Esophagus squamous epithelium (tissue), 5 donors: ENCODE data around the gene GPD1. TPM values are rescaled to one million over a fixed set of nuclear protein-coding genes. Genes with fewer than 3 reads are reported as not detected.

Source experiments
- DNase-seq: peaks from one replicate; lab custom pipeline; 2025; lab: John Stamatoyannopoulos, UW
- H3K27ac ChIP-seq, 4 donors: fragments of 200-600 bp; sonication (generic); one replicate each; pipeline ENCODE4 v1.5.1; 2016 to 2019; ENCODE audit warnings: mild to moderate bottlenecking in 1 of 4
- H3K27me3 ChIP-seq, 4 donors: fragments of 200-600 bp; sonication (generic); 1 replicate in 3 of 4; 2 replicates in 1 of 4; pipeline versions ENCODE4 v1.5.1 to v1.6.0; 2017 to 2021; ENCODE audit warnings: antibody characterized with exemption in 1 of 4
- H3K36me3 ChIP-seq, 3 donors: fragments of 200-600 bp; sonication (generic); one replicate each; pipeline ENCODE4 v1.5.1; 2016 to 2019
- H3K4me1 ChIP-seq, 3 donors: fragments of 200-600 bp; sonication (generic); one replicate each; pipeline ENCODE4 v1.5.1; 2017 to 2019
- H3K4me3 ChIP-seq, 4 donors: fragments of 200-600 bp; sonication (generic); 1 replicate in 3 of 4; 2 replicates in 1 of 4; pipeline ENCODE4 v1.5.1; 2016 to 2019; ENCODE audit warnings: mild to moderate bottlenecking in 2 of 4, moderate library complexity in 1 of 4
- H3K9me3 ChIP-seq, 3 donors: fragments of 200-600 bp; sonication (generic); one replicate each; pipeline ENCODE4 v1.5.1; 2016 to 2019
- POLR2A ChIP-seq, 4 donors: fragments of 450-650 bp; IDR thresholded peaks; one replicate each; pipeline ENCODE4 v1.6.1; 2017; ENCODE audit warnings: antibody characterized with exemption in 4 of 4, mild to moderate bottlenecking in 4 of 4, moderate library complexity in 3 of 4
- WGBS, 2 donors: methylation state at CpG; one replicate each; pipeline ENCODE4 v1.1.5; 2018; 5-methylcytosine and 5-hydroxymethylcytosine counted together
- intact Hi-C: fragments of 100-400 bp; cut with DNase I; formaldehyde crosslinking; loops from one replicate; pipeline ENCODE4 v1.15.0; 2022
- total RNA-seq, 4 donors: library from RNA; depleted of rRNA; stranded (reverse); fragments of >200 nt; gene quantifications; one replicate each; pipeline ENCODE4 v1.1.0, GENCODE V29; 2016
- TF ChIP-seq, protein P1 (sequence below), 6 experiments: fragments of 450-650 bp in 4 of 6; fragments of 200-600 bp in 2 of 6; sonication (generic) in 2 of 6; IDR thresholded peaks; one replicate each; pipeline ENCODE4 v1.5.1; 2016 to 2019; ENCODE audit warnings: antibody characterized with exemption in 6 of 6, mild to moderate bottlenecking in 4 of 6, moderate library complexity in 4 of 6
- donor health status: DM: yes; HTN: yes; CAD: no.

GPD1 gene
- total RNA-seq, 4 donors from 2014 or later: 0.38 to 0.53 (median 0.44) TPM; not detected in 1

DNA sequence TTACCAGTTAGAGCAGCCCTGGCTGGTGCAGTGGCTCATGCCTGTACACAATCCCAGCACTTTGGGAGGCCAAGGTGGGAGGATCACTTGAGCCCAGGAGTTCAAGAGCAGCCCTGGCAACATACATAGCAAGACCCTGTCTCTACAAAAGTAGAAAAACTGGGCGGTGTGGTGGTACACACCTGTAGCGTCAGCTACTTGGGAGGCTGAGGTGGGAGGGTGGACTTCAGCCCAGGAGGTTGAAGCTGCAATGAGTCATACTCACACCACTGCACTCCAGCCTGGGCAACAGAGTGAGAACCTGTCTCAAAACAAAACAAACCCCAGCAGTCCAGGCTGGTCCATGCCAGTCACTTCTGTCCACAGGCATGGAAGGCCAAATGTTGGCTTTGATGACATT is 15.6 kb downstream of the GPD1 start:
- WGBS, 2 donors: 100% methylated on average over 2 of the region's 2 CpGs
- Histone ChIP-seq H3K36me3 (peaks cover 0 to 86% (median 4%) of the 10 kb centered on the region in 3 donors), H3K27me3 (no peaks in the 10 kb centered on the region), H3K4me3 (no peak overlapping the region), H3K4me1 (peaks cover 0 to 30% (median 5%) of the 10 kb centered on the region in 3 donors), H3K27ac (no peak overlapping the region), H3K9me3 (no peaks in the 10 kb centered on the region)
- intact Hi-C loops: no loop called here
- TF ChIP-seq, protein P1, sequence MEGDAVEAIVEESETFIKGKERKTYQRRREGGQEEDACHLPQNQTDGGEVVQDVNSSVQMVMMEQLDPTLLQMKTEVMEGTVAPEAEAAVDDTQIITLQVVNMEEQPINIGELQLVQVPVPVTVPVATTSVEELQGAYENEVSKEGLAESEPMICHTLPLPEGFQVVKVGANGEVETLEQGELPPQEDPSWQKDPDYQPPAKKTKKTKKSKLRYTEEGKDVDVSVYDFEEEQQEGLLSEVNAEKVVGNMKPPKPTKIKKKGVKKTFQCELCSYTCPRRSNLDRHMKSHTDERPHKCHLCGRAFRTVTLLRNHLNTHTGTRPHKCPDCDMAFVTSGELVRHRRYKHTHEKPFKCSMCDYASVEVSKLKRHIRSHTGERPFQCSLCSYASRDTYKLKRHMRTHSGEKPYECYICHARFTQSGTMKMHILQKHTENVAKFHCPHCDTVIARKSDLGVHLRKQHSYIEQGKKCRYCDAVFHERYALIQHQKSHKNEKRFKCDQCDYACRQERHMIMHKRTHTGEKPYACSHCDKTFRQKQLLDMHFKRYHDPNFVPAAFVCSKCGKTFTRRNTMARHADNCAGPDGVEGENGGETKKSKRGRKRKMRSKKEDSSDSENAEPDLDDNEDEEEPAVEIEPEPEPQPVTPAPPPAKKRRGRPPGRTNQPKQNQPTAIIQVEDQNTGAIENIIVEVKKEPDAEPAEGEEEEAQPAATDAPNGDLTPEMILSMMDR (IDR thresholded peaks at IDR 0.05): no peak
- TF ChIP-seq POLR2A (IDR thresholded peaks at IDR 0.05): no peak
- no peak for DNase-seq

DNA sequence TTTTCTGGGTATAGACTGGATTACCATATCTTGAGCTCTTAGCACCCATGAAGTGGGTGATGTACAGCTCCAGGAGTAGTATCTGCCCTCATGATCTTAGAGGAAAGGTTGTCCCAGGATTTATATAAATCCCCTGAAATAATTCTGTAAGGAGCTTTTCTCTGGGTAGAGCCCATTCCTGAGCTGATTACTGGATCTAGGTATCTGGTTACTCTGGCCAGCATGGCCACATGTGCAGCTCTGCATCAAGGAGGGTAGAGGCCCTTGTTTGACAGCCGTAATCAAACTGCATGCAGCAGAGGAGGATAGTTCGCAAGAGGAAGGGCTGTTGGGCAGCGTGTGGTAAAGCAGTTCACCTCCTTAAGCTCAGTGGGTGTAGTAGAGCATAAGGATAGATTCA is 16.7 kb downstream of the GPD1 start:
- Histone ChIP-seq H3K4me1 (peaks cover 0 to 26% (median 4%) of the 10 kb centered on the region in 3 donors), H3K36me3 (peaks cover 0 to 90% (median 4%) of the 10 kb centered on the region in 3 donors), H3K4me3 (no peak overlapping the region), H3K9me3 (no peaks in the 10 kb centered on the region), H3K27me3 (no peaks in the 10 kb centered on the region), H3K27ac (no peak overlapping the region)
- TF ChIP-seq, protein P1 (IDR thresholded peaks at IDR 0.05): no peak
- no peak for TF ChIP-seq POLR2A (IDR thresholded peaks at IDR 0.05)
- WGBS, 2 donors: 85 to 93% methylated on average over 3 of the region's 3 CpGs
- intact Hi-C loops: no loop called here
- DNase-seq: no peak

DNA sequence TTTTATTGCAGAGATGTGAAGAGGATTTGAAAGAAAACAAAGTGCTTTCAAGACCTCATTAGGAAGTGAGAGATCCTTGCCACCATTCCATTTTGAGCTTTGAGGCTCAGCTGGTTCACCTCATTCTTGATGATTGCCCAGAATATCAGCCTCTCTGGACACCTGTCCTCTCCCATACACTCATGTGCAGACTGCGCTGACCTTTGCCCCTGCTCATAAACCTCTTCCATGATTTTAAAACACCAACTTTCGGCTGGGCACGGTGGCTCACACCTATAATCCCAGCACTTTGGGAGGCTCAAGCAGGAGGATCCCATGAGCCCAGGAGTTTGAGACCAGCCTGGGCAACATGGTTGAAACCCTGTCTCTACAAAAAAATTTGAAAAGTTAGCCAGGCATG is 17.1 kb downstream of the GPD1 start:
- Histone ChIP-seq H3K27ac (no peak overlapping the region), H3K27me3 (no peaks in the 10 kb centered on the region), H3K9me3 (no peaks in the 10 kb centered on the region), H3K36me3 (peaks cover 0 to 86% (median 4%) of the 10 kb centered on the region in 3 donors), H3K4me1 (peaks cover 0 to 22% (median 4%) of the 10 kb centered on the region in 3 donors), H3K4me3 (no peak overlapping the region)
- WGBS, 2 donors: 95 to 100% methylated on average over 3 of the region's 3 CpGs
- DNase-seq: no peak
- TF ChIP-seq, protein P1 (IDR thresholded peaks at IDR 0.05): no peak
- TF ChIP-seq POLR2A (IDR thresholded peaks at IDR 0.05): no peak
- intact Hi-C loops: no loop called here

DNA sequence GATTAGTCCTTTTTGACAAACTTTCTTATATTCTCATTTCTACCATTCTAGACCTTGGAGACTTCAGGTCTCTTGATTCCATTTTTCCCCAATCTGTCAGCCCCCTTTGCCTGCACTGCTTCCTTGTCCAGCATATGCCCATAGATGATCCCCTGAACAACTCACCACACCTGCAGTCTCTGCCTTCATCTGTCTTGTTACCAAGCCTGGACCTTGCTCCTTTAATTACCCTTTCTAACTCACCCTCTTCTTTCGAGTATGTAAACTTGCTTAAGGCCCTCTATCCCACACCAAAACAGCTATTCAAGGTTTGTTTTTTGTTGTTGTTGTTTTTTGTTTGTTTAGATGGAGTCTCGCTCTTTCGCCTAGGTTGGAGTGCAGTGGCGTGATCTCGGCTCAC is 17.8 kb downstream of the GPD1 start:
- H3K4me1 ChIP-seq: peaks cover 0 to 15% (median 4%) of the 10 kb centered on the region in 3 donors
- intact Hi-C loops: no loop called here
- no peak overlapping the region for H3K4me3 ChIP-seq
- H3K27me3 ChIP-seq: no peaks in the 10 kb centered on the region
- DNase-seq: no peak
- peaks cover 0 to 85% (median 4%) of the 10 kb centered on the region in 3 donors for H3K36me3 ChIP-seq
- no peak for TF ChIP-seq POLR2A (IDR thresholded peaks at IDR 0.05)
- TF ChIP-seq, protein P1 (IDR thresholded peaks at IDR 0.05): no peak
- H3K9me3 ChIP-seq: no peaks in the 10 kb centered on the region
- no peak overlapping the region for H3K27ac ChIP-seq
- WGBS, 2 donors: 89 to 95% methylated on average over 5 of the region's 5 CpGs

DNA sequence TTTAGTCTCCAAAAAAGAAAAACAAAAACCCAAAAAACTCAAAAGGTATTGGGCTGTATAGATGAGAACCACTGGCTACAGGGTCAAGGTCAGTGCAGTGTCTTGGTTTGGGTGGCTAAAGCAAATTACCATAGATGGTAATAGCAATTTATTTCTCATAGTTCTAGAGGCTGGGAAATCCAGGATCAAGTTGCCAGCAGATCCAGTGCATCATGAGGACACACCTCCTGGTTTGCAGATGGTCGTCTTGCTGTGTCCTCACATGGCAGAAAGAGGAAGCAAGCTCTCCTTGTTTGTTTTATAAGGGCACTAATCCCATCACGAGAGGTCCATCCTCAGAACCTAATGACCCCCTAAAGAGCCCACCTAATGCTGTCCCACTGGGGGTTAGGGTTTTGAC is 19.4 kb downstream of the GPD1 start:
- no peak for DNase-seq
- Histone ChIP-seq H3K36me3 (peaks cover 0 to 88% (median 4%) of the 10 kb centered on the region in 3 donors), H3K27ac (no peak overlapping the region), H3K4me3 (no peak overlapping the region), H3K4me1 (peaks cover 0 to 18% (median 0%) of the 10 kb centered on the region in 3 donors), H3K9me3 (no peaks in the 10 kb centered on the region), H3K27me3 (no peaks in the 10 kb centered on the region)
- 61 to 76% methylated on average over 2 of the region's 2 CpGs for WGBS, 2 donors
- intact Hi-C loops: no loop called here
- TF ChIP-seq, protein P1 (IDR thresholded peaks at IDR 0.05): no peak
- no peak for TF ChIP-seq POLR2A (IDR thresholded peaks at IDR 0.05)
